NCI-H2196 treated with DMSO at 0.1 percent for 48 hours (cell line): ENCODE data around the gene LPIN2.

ENCODE experiments used
- DNase-seq: peaks from one replicate; lab custom pipeline; 2025; ENCODE audit not compliant: unreplicated experiment; lab: John Stamatoyannopoulos, UW

The LPIN2 gene

GRCh38 chr18:2964361-2965010 lies 48.5 kb downstream of the LPIN2 start:
- no peak for DNase-seq
